GM19043 (cell line): ENCODE measurements around the gene PCBP3.
"Not testable (repeated sequence)": the region's sequence is repeated elsewhere in the genome, so short reads cannot be mapped to it uniquely, and the experiment has no call there.

Experiments
- ATAC-seq: cut with Tn5 transposase; IDR thresholded peaks from one replicate; pipeline ENCODE4 v1.9.1; 2021; ENCODE audit warnings: low read depth; ENCODE audit not compliant: unreplicated experiment

PCBP3 gene

GRCh38 chr21:45950740-45951515 lies 307.4 kb downstream of the PCBP3 start:
- no peak for ATAC-seq

DNA sequence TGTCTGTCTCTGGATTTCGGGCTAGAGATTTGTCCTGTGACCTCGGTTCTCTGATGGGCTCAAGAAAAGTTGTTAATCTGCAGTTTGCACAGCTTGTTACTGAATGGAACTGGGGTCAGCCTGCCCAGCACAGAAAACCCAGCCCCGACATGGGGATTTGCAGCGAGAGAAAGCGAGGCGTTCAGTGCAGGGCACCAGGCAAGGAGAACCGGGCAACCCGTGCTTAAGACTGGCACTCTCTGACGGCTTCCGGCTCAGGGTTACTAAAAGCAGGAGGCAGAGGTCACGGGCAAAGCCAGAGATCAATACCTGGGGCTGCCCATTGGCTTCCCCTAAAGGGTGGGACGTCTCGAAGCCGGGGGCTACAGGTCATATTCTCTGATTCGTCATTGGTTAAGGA lies 308.2 kb downstream of the PCBP3 start:
- no peak for ATAC-seq

DNA sequence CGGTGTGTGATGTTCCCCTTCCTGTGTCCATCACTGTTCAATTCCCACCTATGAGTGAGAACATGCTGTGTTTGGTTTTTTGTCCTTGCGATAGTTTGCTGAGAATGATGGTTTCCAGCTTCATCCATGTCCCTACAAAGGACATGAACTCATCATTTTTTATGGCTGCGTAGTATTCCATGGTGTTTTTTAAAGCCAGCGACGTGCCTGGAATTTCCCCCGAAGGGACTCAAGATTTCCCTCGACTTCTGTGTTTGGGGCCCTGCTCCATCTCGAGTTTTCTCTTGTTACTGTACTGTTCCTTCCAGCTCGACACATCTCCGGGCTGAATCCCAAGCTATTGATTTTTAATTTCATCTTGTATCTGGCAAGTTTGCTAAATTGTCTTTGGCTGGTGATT lies 309.0 kb downstream of the PCBP3 start:
- ATAC-seq = not testable (repeated sequence)

DNA sequence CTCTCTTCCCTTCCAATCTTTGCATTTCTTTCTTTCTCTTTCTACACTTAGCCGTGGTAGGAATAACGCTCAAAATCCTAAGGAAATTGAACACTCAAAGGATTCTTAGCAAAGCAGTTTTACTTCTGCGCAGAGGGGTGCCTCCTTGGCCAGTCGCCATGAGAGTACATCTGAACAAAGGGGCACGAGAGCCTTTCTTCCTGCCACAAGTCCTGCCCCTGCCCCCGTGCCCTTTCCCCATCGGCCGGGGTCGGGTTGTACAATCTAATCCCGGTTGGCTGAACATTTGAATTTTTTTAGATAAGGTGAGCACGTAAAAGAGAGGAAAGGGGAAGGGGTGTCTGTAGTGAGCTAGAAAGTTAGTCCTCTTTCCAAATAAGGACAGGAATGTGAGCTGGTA lies 309.4 kb downstream of the PCBP3 start:
- ATAC-seq = no peak

GRCh38 chr21:45954261-45954660 lies 310.7 kb downstream of the PCBP3 start:
- ATAC-seq = no peak

GRCh38 chr21:45954921-45955320 lies 311.4 kb downstream of the PCBP3 start:
- ATAC-seq = no peak

GRCh38 chr21:45957551-45957950 lies 314.0 kb downstream of the PCBP3 start:
- ATAC-seq = no peak

- ATAC-seq = no peak
Measured at GRCh38 chr21:45957981-45958600, 314.6 kb downstream of the PCBP3 start.

DNA sequence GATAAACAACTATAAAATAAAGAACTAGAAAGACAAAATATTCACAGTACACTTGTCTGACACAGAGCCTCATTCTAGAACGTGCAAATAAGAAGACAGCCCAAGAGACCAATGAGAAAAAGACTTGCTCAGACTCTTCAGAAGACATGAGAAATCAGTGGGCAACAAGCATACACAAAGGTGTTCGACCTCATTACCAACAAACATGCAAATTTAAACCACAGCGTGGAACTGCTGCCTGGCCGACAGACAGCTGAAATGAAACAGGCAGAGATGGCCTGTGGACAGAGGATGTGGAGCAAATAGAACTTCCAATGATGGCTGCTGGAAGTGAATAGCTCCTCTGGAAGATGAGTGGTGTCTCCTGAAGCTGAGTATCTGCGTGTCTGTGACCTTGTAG lies 315.7 kb downstream of the PCBP3 start:
- ATAC-seq = no peak

DNA sequence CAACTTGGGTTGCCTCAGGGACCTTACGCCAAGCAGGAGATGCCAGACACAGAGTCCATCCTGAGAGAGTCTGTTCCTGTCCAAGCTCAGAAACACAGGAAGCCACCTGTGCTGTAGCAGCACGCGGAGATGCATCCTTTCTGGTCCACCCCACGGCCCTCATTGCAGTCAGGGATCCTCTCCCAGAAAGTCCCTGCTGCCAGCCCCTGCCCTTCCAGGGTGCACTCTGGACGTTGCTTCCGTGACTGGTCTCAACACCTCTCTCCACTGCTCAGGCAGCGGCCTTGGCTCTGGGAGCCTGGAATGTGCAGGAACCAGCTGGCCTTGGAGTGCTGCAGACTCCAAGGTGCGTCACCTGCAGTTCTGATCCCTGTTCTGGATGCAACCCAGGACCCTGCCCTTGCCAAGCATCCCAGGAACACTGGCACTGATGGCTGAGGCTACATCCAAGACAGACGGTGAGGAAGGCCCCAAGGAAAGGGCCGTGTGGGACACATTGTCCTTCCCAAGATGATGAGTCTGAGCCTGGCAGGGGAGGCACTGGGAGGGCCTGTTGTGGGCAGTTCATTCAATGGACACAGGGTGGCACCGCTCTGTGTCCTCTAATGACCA lies 316.4 kb downstream of the PCBP3 start:
- no peak for ATAC-seq

GRCh38 chr21:45961408-45961807 lies 317.9 kb downstream of the PCBP3 start:
- not testable (repeated sequence) for ATAC-seq

DNA sequence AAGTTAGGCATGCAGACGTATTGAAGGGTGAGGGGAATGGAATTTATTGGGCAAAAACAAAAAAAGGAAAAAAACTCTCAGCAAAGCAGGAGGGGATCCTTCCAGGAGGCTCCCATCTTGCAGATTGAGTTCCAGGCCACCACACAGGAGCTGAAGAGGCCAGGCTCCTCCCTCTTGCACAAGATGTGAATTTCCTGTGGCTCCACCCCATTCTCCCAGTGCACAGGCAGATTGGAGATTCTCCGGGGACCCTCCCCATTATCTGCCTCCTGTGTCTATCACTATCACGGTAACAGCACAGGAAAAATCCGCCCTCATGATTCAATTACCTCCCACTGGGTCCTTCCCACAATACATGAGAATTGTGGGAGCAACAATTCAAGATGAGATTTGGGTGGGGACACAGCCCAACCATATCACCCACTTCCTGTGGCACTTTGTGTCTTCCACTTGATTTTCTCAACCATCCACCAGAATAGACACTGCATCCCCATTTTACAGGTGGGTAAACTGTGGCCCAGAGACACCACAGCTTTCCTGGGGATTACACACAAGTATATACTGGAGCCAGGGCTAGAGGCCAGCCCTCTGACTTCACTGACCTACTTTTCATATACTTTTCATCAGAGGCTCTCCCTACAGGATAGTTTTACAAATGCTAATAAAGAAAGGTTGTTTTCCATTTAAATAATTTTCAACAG lies 319.2 kb downstream of the PCBP3 start:
- ATAC-seq = no peak

- no peak for ATAC-seq
Measured at GRCh38 chr21:45963232-45963570, 319.7 kb downstream of the PCBP3 start.

GRCh38 chr21:45964649-45965048 lies 321.1 kb downstream of the PCBP3 start:
- ATAC-seq = no peak

GRCh38 chr21:45965084-45965809 lies 321.7 kb downstream of the PCBP3 start:
- no peak for ATAC-seq

DNA sequence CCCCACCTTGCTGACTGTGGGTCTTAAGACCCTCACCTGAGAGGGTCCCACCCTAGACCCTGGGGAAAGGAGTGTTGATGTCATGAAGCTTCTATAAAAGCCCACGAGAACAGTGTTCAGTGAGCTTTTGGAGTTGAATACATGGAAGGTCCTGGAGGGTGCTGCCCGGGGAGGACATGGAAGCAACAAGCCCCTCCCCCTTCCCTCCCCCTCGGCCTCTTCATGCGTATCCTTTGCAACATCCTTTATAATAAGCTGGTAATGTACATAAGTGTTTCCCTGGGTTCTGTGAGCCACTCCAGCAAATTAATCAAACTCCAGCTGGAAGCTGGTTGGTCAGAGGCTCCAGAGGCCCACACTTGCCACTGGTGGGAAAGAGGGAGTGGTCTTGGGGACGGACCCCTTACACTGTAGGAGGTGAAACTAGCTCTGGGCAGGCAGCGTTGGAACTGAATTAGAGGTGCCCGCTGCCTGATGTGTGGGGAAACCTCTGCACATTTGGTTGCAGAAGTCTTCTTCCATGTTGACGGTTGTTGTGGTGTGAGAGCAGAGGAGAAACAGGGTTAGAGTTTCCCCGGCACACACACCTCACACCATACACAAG lies 323.4 kb downstream of the PCBP3 start:
- no peak for ATAC-seq

DNA sequence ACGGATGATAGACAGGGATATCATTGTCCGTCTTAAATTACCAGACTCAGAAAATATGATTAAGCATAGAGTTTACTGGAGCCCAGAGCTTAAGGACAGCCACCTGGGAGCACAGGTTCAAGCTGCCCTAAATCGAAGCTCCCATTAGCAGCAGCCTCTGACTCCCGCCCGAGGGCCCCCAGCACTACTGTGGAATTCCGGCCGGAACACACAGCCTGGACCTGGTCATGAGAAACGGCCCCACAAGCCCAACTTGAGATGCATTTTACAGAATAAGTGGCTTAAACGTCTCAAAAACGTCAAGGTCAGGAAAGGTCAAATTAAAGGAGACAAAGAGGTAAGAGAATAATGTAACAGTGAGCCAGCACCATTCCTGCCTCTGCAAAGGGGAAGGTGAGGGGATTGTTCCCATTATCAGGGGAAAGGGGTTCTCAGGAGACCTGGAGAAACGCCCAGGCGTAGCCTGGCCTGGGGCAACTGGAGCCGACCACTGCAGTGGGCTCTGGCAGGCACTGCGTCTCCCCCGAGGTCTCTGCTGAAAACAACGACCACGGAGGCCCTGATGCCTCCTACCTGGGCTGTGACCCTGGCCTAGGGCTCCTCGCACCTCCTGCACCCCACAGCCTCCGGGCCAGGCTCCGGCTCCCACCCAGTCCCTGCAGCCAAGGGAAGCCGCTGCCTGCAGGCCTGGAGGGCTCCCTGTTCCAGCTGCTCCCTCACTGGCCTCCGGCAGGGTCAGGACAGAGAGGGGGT lies 326.6 kb downstream of the PCBP3 start:
- ATAC-seq = no peak

- ATAC-seq = no peak
Measured at GRCh38 chr21:45970674-45971615, 327.4 kb downstream of the PCBP3 start.
